Ishikawa (cell line): ENCODE results near the gene CNTNAP2.

Experiments
- CEBPB ChIP-seq: IDR thresholded peaks from 2 replicates; pipeline ENCODE4 v1.6.1; 2012
- EP300 ChIP-seq: IDR thresholded peaks from 2 replicates; pipeline ENCODE4 v1.6.1; 2012; ENCODE audit warnings: borderline replicate concordance
- TCF12 ChIP-seq: IDR thresholded peaks from 2 replicates; pipeline ENCODE4 v1.6.1; 2012; ENCODE audit warnings: low read depth
- TEAD4 ChIP-seq: IDR thresholded peaks from 2 replicates; pipeline ENCODE4 v1.6.1; 2012
- YY1 ChIP-seq: IDR thresholded peaks from 2 replicates; pipeline ENCODE4 v1.6.1; 2012; ENCODE audit warnings: low read depth
- ZBTB7A ChIP-seq: IDR thresholded peaks from 2 replicates; pipeline ENCODE4 v1.6.1; 2012; ENCODE audit warnings: low read depth

GRCh38 chr7:146423446-146423845 lies 306.8 kb downstream of the CNTNAP2 start:
- TF ChIP-seq TCF12 (no peak), CEBPB (no peak), YY1 (no peak), EP300 (no peak), TEAD4 (no peak), ZBTB7A (no peak)
